Non-pigmented ciliary epithelial cell (primary cell): ENCODE data around the gene SPATS2L.

ENCODE experiments used
- DNase-seq: peaks from one replicate; pipeline ENCODE4 v3.0.0-alpha.2; 2010; ENCODE audit warnings: low read depth

SPATS2L gene

DNA sequence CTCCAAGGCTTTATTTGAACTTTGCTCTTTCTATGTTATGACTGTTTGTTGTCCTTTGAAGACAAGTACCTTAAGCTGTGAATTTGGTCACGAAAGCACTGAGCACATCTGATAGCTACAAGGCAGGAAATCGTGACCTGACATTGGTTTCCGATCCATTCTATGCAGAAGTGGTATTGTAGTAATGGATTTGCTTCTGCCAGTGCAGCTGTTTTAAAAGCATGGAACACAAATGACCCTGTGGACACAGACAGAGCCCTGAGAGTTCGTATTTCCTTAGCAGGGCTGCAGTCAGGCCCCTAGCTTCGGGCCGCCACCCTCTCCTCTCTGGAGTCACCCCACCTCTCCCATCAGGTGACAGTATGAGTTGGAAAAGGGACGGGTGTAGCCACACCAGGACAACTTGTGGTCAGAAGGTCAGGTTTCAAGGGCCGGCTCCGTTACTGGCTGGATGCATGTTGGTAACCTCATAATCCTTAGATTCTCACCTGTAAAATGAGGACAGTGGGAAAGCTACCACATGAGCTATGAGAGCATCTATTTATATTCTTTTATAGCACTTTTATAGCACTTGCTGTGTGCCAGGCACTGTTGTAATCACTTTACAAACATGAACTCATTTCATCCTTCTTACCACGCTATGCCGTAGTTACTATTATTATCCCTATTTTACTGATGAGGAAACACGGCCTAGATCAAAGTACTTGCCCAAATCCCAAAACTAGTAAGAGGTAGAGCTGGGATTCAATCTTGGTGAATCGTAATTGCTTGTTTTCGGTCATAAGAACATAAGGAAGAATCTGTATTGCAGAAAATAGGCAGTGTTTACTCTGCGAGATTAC, 70.2 kb downstream of the SPATS2L start:
- DNase-seq: no peak

DNA sequence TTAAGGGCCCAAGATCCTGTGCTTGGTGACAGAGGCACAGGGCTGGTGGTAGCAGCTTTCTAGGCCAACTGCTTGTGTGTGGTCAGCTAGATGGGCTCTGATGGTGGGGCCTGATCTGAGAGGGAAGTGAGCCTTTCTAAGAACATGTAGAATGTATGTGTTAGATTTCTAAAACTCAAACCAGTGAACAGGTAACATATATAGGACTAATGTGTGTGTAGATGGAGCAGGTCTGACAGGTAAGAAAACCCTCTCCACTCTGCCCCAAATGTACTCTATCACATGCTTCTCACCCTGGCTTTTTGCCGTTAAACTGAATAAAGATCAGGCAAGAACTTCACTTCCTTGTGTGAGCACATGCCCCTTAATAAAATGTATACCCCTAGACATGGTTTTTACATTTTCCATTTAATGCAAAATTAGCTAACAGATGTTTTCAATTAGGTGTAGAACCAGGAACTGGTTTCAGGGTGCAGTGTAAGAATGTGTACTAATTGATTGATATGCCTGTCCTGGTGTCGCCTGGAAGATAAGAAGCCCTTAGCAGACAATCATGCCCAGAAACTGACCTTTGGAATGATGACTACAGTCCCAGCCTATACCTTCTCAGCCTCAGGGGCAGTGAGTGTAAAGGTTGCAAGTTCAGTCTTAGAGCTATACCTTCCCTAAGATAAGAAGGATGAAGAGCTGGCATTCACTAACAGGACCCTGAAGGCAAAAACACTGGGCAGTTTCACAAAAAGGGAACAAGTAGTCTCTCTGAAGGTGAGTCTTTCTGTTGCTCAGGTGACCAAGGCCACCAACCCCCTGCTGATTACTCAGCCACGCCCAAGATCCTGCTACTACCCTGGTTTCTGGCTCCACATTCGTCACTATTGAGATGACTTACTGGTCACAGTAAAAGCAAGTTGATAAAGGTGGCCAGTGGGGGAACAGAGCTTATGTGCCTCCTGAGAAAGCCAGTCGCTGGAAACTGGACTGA, 71.2 kb downstream of the SPATS2L start:
- DNase-seq: no peak

DNA sequence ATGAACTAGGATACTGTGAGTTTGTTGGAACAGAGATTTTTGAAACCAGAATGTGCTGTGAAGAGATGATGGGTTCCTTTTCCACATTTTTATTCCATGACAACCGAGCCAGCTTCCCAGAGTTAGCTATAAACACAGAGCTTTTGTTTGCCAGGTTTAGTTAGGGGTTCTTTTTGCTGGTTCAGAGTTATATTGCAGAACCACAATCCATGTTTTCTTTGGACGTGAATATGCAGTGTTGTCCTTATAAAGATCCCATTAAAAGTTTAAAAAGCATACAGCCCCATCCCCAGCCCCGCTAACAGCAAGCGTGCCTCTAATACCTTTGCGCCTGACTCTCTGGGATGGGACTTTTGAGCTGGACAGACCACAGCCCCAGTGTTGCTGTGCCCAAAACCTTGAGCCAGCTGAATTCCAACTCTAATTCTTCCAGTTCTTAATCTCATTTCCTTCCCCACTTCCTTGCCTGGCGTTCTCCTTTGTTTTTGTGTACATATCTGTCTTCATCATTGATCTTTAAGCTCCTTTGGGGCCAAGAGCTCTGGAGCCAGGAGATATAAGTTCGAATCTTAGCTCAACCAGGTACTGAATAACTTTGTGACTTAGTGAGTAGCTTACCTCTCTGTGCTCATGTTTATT, 72.3 kb downstream of the SPATS2L start:
- no peak for DNase-seq

DNA sequence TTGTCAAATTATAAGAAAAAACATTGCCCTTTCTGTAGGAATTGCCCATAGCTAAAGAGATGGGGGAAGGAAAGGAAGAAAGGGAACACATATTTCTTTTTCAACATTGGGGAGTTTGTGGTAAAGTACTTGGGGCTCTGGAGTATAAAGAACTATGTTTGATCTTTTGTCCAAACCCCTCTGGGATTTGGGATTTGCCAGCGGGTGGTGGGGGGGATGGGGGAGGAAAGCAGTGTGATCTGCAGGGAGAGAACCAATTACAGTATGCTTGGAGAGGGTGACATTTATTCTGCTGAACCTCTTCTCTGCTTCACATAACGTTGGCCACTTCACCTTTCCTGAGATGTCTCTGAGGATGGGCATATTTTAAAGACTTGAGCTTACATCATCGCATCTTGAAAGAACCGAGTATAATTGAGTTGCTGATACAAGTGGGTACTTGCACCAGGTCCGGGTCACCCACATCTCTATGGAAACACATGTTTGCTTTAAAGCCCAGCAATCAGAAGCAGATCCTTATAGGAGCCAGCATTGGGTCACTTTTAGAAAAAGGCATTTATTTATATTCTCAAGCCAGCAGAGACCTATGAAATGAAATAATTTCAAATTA, 73.1 kb downstream of the SPATS2L start:
- DNase-seq: no peak

DNA sequence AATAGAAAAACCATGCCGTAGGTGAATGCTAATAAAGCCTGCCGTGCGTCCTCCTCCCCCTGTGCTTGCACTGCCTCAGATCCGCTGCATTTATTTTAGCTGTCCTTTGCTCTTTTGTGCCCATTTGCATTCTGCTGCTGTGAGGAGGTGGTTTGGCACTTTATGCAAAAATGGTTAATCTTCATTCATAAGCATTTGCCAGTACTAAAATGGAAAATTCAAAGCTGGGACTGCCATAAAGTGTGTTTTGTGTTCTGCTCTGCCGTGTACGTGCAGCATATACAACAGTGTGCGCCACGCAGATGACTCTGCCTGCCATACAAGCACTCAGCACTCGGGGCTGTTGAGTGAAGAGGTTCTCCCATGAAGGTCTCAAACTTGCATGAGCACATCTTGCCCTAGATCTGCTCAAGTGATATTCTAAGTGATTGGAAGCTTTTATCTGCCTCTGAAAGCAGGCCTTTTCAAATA, 73.6 kb downstream of the SPATS2L start:
- DNase-seq: no peak

DNA sequence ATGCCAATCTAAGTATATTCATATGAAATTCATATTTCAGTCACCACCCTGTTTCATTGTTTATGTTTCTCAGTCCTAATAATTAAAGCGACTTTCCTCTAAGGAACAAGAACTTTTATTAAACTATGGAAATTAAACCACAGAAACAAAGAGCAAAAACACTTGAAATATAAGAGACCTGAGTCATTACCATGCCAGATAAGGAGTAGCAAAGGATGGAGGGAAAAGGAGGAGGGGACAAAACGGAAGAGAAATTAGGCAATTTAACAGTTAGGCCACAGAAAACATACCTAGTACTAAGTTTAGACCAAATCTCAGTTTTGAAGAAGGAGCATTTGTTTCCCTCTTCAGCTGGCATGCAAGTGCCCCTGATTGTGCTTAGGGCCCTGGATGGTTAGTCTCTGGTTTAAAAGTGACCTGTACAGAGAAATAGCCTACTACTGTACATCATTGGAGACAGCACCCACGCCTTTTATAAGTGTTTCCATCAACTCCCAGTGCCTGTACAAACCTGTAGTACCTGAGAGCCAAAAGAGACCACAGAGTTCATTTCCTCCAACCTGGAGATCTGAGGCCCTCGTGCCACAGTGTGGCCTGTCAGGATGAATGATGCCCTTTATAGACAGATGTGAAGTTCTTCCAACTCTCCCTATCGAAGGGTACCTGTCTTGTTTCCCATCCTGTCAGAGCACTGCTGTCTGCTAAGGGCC, 74.5 kb downstream of the SPATS2L start:
- DNase-seq: peak; percentile 45

DNA sequence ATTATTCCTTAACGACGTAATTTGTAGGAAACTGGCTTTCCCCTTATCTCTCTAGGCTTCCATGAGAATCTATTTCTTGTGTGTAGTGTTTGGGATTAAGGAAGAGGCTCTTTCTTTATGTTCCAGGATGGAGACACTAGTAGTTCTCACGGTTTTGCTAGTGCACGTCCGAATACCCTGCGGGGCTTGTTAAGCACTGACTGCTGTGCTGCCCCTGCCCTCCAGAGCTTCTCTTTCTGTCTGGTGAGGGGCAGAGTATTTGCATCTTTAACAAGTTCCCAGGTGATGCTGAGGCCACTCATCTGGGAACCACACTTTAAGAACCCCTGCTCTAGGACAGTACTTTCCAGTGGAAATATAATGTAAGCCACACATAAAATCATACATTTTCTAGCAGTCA, 76.4 kb downstream of the SPATS2L start:
- DNase-seq: no peak

- DNase-seq: no peak
These were observed 77.1 kb downstream of the SPATS2L start for GRCh38 chr2:200383380-200384110.

- no peak for DNase-seq
These were observed 78.7 kb downstream of the SPATS2L start for GRCh38 chr2:200385063-200385635.

GRCh38 chr2:200393191-200393590, 86.7 kb downstream of the SPATS2L start:
- DNase-seq: no peak

- no peak for DNase-seq
These were observed 87.6 kb downstream of the SPATS2L start for GRCh38 chr2:200394045-200394444.

DNA sequence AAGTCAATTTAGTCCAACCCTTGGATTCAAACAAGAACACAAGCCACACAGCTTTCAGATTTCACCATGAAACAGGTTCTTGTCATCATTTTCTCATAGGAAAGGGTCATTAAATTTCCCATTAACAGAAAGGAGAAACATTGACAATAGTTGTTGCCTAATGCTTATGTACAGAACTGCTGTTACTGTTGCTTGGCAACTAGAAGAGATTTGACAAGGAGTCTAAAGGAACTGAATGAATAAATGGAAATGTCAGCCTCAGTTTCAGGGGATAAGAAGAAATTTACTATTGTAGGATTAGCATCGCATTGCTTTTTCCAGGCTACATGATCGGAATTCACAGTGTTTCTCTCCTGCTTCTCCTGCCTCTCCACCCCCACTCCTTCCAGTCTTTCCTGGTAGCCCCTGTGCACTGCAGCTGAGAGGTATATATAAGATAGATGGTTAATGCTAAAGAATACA, 90.3 kb downstream of the SPATS2L start:
- no peak for DNase-seq

DNA sequence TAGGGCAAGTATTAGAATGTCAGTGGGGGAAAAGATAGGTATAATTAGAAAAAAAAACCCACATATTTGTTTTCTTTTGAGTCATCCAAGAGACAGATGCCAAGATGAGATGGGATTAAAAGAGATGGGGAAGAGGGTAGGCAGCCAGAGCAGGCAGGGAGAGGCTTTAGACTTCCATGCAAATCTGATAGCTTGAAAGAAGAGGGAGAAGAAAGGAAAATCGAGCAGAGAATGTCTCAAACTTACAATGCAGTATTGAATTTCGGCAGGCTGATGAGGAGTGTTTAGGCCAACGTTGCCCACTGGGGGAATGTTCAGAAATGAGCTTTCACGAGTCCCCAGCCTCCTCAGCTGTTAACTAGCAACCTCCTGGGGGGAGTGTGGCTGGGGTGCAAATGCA, 91.3 kb downstream of the SPATS2L start:
- no peak for DNase-seq

DNA sequence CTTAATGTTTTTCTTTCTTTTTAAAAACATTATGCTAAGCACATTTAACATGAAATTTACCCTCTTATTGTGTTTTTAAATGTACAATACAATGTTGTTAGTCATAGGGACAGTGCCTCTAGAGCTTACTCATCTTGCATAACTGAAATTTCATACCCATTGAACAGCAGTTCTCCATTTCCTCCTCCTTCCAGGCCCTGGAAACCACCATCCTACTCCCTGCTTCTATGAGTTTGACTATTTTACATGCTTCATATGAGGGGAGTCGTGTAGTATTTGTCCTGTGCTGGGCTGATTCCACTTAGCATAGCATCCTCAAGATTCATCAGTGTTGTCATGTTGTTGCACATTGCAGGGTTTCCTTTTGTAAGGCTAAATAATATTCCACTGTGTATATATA, 92.6 kb downstream of the SPATS2L start:
- peak; percentile 82 for DNase-seq

DNA sequence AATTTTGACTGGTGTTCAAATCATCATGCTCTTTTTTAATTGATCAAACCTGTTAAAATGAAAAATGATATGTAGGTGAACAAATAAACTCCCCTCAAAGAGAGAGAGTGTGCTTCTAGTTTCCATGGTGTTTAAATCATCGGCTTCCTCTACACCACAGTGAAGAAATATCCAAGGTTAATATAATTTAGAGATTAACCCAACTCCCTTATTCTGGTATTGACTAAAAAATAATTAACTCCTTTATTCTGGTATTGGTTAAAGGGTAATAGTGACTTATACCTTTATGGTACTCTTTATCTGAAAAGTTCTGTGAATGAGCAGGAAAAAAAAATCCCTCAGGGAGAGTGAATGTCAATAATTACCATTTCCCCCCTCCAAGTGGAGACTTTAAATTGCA, 93.1 kb downstream of the SPATS2L start:
- no peak for DNase-seq

DNA sequence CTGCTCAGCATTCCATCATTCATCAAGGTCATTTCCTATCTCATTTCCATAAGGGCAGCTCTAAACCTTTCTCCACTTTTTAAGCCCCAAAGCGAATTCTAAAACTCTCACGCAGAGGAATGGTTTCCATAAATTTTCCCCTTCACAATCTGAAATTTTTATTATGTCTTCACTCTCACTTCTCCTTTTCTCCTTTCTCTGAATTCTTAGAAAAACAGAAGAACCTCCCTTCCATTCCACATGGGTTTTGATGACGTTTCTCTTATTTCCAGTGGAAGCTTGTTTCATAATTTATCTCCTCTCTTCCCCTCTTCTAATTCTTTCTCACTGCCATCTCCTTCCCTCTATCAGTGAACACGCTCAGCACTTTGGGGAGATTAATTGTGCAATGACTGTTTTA, 97.3 kb downstream of the SPATS2L start:
- DNase-seq: no peak

- DNase-seq: no peak
These were observed 98.1 kb downstream of the SPATS2L start for GRCh38 chr2:200404615-200405014.

DNA sequence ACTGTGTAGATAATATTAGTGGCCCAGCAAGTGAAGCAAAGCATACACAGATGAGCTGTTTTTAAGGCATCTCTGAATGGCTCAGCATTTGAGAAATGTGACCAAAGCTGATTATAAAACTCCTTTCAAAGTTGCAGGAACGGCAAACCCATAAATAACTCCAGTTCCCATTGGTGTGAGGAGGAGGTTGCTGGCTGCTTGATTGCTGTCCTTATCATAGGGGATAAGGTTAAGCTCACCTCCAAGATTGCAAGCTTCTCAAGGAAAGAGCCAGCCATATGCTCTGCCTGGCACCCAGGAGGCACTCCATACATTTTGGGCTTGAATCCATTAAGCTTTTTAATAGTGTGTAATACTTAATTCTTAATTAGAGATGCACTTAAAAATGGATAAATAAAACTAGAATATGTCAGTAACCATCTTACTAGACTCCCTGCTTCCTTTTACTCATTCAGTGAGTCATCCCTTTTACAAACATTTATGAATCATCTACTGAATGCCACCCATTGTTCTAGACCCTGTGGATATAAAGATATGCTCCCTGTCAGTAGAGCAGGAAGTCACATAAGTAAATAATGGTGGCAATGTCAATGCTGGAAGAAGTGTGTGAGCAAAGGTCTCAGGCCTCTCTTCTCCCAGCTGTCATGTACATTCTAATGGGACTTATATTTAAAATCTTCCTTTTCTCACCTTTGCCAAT, 99.3 kb downstream of the SPATS2L start:
- peak; percentile 86 for DNase-seq

- no peak for DNase-seq
These were observed 99.9 kb downstream of the SPATS2L start for GRCh38 chr2:200406379-200406778.
